Neural progenitor cell (in vitro differentiated cells): Measurements from ENCODE around the gene MDGA2. TPM values are rescaled to one million over a fixed set of nuclear protein-coding genes. Genes with fewer than 3 reads are reported as not detected.

ENCODE experiments used
- DNase-seq: peaks from one replicate; pipeline ENCODE4 v3.0.0-alpha.2; 2016; ENCODE audit warnings: low spot score
- H2AFZ ChIP-seq: fragments of 200-600 bp; sonication (generic); replicated peaks from 2 replicates; pipeline ENCODE4 v1.6.1; 2016; ENCODE audit warnings: antibody characterized with exemption
- H3F3A ChIP-seq: fragments of 200-600 bp; sonication (generic); 2 replicates; pipeline ENCODE4 v1.6.1; 2016; ENCODE audit warnings: antibody characterized with exemption, low read depth
- H3K27ac ChIP-seq: fragments of 200-600 bp; sonication (generic); 2 replicates; pipeline ENCODE4 v1.5.1; 2016; ENCODE audit warnings: mild to moderate bottlenecking
- H3K27me3 ChIP-seq: fragments of 200-600 bp; sonication (generic); 2 replicates; pipeline ENCODE4 v1.6.1; 2016; ENCODE audit warnings: mild to moderate bottlenecking, moderate library complexity
- H3K36me3 ChIP-seq: fragments of 200-600 bp; sonication (generic); 2 replicates; pipeline ENCODE4 v1.5.1; 2016
- H3K4me1 ChIP-seq: fragments of 200-600 bp; sonication (generic); 2 replicates; pipeline ENCODE4 v1.6.1; 2016; ENCODE audit warnings: mixed run types
- H3K4me2 ChIP-seq: fragments of 200-600 bp; sonication (generic); 2 replicates; pipeline ENCODE4 v1.6.1; 2016
- H3K4me3 ChIP-seq: fragments of 200-600 bp; sonication (generic); 2 replicates; pipeline ENCODE4 v1.5.1; 2016
- H3K79me2 ChIP-seq: fragments of 200-600 bp; sonication (generic); 2 replicates; pipeline ENCODE4 v1.6.1; 2016; ENCODE audit warnings: low read depth
- H3K9ac ChIP-seq: fragments of 200-600 bp; sonication (generic); 2 replicates; pipeline ENCODE4 v1.6.1; 2016
- H3K9me3 ChIP-seq: fragments of 200-600 bp; sonication (generic); 2 replicates; pipeline ENCODE4 v1.5.1; 2016; ENCODE audit warnings: low read depth
- H4K20me1 ChIP-seq: fragments of 200-600 bp; sonication (generic); 2 replicates; pipeline ENCODE4 v1.6.1; 2016; ENCODE audit warnings: low read depth
- H3K27ac Mint-ChIP-seq: 3 replicates; pipeline ENCODE4 v1.8.0; 2021; ENCODE audit warnings: mixed read lengths
- H3K27me3 Mint-ChIP-seq: 2 replicates; pipeline ENCODE4 v1.8.0; 2022; ENCODE audit warnings: low read depth, mild to moderate bottlenecking, inconsistent platforms, moderate library complexity, mixed read lengths; ENCODE audit not compliant: insufficient read depth
- H3K36me3 Mint-ChIP-seq: 3 replicates; pipeline ENCODE4 v1.8.0; 2021; ENCODE audit warnings: mixed read lengths
- H3K4me1 Mint-ChIP-seq: 3 replicates; pipeline ENCODE4 v1.8.0; 2021; ENCODE audit warnings: mixed read lengths
- H3K4me3 Mint-ChIP-seq: 3 replicates; pipeline ENCODE4 v1.8.0; 2021; ENCODE audit warnings: mild to moderate bottlenecking, moderate library complexity, mixed read lengths
- H3K9me3 Mint-ChIP-seq: 3 replicates; pipeline ENCODE4 v1.8.0; 2020; ENCODE audit warnings: mixed read lengths
- EZH2 ChIP-seq: fragments of 200-600 bp; sonication (generic); IDR thresholded peaks from 2 replicates; pipeline ENCODE4 v1.6.1; 2017; ENCODE audit warnings: antibody characterized with exemption, mild to moderate bottlenecking, moderate library complexity
- EZH2phosphoT487 ChIP-seq: fragments of 200-600 bp; sonication (generic); IDR thresholded peaks from 2 replicates; pipeline ENCODE4 v1.6.1; 2017; ENCODE audit warnings: antibody characterized with exemption
- total RNA-seq: library from RNA; depleted of rRNA; stranded (reverse); fragments of >200 nt; gene quantifications from 2 replicates; pipeline ENCODE4 v1.2.3, GENCODE V29; 2015; ENCODE audit warnings: low replicate concordance
- TF ChIP-seq, protein P1 (sequence below): fragments of 200-600 bp; sonication (generic); IDR thresholded peaks from 2 replicates; pipeline ENCODE4 v1.5.1; 2017; ENCODE audit warnings: antibody characterized with exemption, mild to moderate bottlenecking

Gene MDGA2
- total RNA-seq, 1 donor from 2014 or later: 1.0 TPM

DNA sequence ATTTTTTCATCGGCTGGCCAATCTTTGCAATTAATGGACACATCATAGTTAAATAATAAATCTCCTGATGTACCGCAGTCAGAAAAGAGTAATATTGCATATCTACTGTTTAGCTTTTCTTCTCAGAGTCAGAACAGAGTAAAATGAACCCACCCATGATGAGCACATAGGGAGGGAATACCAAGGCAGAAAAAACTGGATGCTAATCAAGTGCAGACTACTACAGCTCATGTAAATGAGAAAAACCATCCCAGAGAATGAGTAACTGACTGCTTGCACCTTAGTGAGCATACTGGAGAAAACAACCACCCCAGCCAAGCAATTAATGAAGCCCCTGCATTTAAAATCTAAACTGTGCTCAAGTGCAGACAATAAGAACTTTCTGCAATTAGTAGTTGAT lies 483.7 kb downstream of the MDGA2 start:
- H3K27me3 Mint-ChIP-seq: no peaks in the 10 kb centered on the region
- no peaks in the 10 kb centered on the region for H3K9me3 Mint-ChIP-seq
- H3K4me2 ChIP-seq: no peak overlapping the region
- H4K20me1 ChIP-seq: no peaks in the 10 kb centered on the region
- H3K27ac Mint-ChIP-seq: no peak overlapping the region
- H3K36me3 Mint-ChIP-seq: no peaks in the 10 kb centered on the region
- no peak overlapping the region for H3K9ac ChIP-seq
- no peak overlapping the region for H3K4me3 ChIP-seq
- H3K4me3 Mint-ChIP-seq: no peak overlapping the region
- no peaks in the 10 kb centered on the region for H3K4me1 ChIP-seq
- H3K79me2 ChIP-seq: no peaks in the 10 kb centered on the region
- H3F3A ChIP-seq: no peaks in the 10 kb centered on the region
- no peak overlapping the region for H2AFZ ChIP-seq
- no peaks in the 10 kb centered on the region for H3K9me3 ChIP-seq
- no peak overlapping the region for H3K27ac ChIP-seq
- H3K27me3 ChIP-seq: no peaks in the 10 kb centered on the region
- no peak for DNase-seq
- no peak for TF ChIP-seq EZH2
- TF ChIP-seq, protein P1, sequence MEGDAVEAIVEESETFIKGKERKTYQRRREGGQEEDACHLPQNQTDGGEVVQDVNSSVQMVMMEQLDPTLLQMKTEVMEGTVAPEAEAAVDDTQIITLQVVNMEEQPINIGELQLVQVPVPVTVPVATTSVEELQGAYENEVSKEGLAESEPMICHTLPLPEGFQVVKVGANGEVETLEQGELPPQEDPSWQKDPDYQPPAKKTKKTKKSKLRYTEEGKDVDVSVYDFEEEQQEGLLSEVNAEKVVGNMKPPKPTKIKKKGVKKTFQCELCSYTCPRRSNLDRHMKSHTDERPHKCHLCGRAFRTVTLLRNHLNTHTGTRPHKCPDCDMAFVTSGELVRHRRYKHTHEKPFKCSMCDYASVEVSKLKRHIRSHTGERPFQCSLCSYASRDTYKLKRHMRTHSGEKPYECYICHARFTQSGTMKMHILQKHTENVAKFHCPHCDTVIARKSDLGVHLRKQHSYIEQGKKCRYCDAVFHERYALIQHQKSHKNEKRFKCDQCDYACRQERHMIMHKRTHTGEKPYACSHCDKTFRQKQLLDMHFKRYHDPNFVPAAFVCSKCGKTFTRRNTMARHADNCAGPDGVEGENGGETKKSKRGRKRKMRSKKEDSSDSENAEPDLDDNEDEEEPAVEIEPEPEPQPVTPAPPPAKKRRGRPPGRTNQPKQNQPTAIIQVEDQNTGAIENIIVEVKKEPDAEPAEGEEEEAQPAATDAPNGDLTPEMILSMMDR: no peak
- TF ChIP-seq EZH2phosphoT487: no peak
- no peaks in the 10 kb centered on the region for H3K36me3 ChIP-seq
- no peaks in the 10 kb centered on the region for H3K4me1 Mint-ChIP-seq

DNA sequence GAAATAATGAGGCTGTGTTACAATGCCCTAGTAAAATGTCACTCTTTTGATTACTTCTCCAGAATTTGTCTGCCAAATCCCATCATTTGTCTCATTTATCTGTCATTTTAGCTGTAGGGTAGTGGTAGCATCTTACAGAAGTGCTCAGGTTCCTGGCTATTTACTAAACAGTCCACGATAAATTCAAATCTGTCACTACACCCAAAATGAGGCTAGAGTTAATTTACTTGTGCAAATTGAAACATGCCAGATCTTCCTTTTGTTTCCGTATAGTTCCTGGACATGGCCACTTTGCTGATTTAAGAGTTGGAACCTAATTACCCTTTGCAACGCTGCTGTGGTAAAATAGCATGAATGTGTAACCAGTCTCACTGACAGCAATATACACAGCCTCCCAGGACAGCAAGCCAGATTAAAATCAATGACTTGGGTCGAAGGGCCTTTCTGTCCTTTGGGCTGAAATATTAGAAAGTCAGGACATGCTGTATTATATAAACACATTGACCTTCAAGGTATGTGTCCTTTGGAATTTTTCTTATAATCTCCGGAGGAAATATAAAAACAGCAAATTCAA lies 485.4 kb downstream of the MDGA2 start:
- Mint-ChIP-seq H3K4me3 (no peak overlapping the region), H3K4me1 (no peaks in the 10 kb centered on the region), H3K27ac (no peak overlapping the region), H3K36me3 (no peaks in the 10 kb centered on the region), H3K9me3 (no peaks in the 10 kb centered on the region), H3K27me3 (no peaks in the 10 kb centered on the region)
- Histone ChIP-seq H3K27ac (no peak overlapping the region), H3K9ac (no peak overlapping the region), H4K20me1 (no peaks in the 10 kb centered on the region), H3F3A (no peaks in the 10 kb centered on the region), H3K4me3 (no peak overlapping the region), H3K9me3 (no peaks in the 10 kb centered on the region), H3K27me3 (no peaks in the 10 kb centered on the region), H3K4me2 (no peak overlapping the region), H3K79me2 (no peaks in the 10 kb centered on the region), H2AFZ (no peak overlapping the region), H3K4me1 (no peaks in the 10 kb centered on the region), H3K36me3 (no peaks in the 10 kb centered on the region)
- DNase-seq: no peak
- TF ChIP-seq, protein P1: no peak
- TF ChIP-seq EZH2phosphoT487 (no peak), EZH2 (no peak)

DNA sequence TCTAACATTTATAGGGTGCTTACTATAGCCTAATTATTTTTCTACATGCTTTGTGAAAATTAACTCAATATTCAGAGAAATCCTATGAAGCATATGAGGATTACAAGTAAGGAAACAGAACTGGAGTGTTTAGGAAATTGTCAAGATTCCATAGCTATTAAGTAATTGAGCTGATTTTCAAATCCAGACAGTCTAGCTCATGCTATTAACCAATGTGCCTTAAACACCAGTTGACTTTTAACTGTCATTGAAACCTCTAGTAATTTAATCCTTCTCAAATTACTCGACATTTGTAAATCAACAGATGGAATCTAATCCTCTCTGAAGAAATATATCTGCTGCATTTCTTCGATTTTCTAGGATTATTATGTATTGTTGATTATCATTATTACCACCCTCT lies 488.9 kb downstream of the MDGA2 start:
- no peak for DNase-seq
- no peak overlapping the region for H3K27ac Mint-ChIP-seq
- H3K79me2 ChIP-seq: no peaks in the 10 kb centered on the region
- no peaks in the 10 kb centered on the region for H3K27me3 ChIP-seq
- H3K9me3 ChIP-seq: no peaks in the 10 kb centered on the region
- no peaks in the 10 kb centered on the region for H3K4me1 ChIP-seq
- H3K4me1 Mint-ChIP-seq: no peaks in the 10 kb centered on the region
- H3K4me3 Mint-ChIP-seq: no peak overlapping the region
- no peak overlapping the region for H3K27ac ChIP-seq
- H4K20me1 ChIP-seq: no peaks in the 10 kb centered on the region
- no peak overlapping the region for H2AFZ ChIP-seq
- H3K36me3 Mint-ChIP-seq: no peaks in the 10 kb centered on the region
- no peak overlapping the region for H3K4me2 ChIP-seq
- H3K4me3 ChIP-seq: no peak overlapping the region
- no peaks in the 10 kb centered on the region for H3F3A ChIP-seq
- H3K36me3 ChIP-seq: no peaks in the 10 kb centered on the region
- no peak for TF ChIP-seq EZH2phosphoT487
- TF ChIP-seq, protein P1: no peak
- no peak for TF ChIP-seq EZH2
- H3K9me3 Mint-ChIP-seq: no peaks in the 10 kb centered on the region
- H3K9ac ChIP-seq: no peak overlapping the region
- H3K27me3 Mint-ChIP-seq: no peaks in the 10 kb centered on the region
